HepG2 (cell line): ENCODE data around the gene CDK18. TPM values are rescaled to one million over a fixed set of nuclear protein-coding genes. Genes with fewer than 3 reads are reported as not detected.

Source experiments
- ATAC-seq: fragments of 200-7000 bp; cut with Tn5 transposase; 3 replicates; pipeline ENCODE4 v1.9.1; 2020; ENCODE audit warnings: mild to moderate bottlenecking, moderate library complexity
- BruUV-seq: library from RNA; stranded (reverse); fragments of 400-500 nt; replicated peaks from 2 replicates; lab custom pipeline; 2021; lab: Mats Ljungman, UMichigan
- CTCF ChIA-PET: fragments of 300-600 bp; formaldehyde crosslinking; extraction: SDS; loops from one replicate; lab custom pipeline; 2021; ENCODE audit warnings: low total read pairs, inconsistent platforms, low intra/inter-chr PET ratio; lab: Yijun Ruan, JAX
- POLR2A ChIA-PET: fragments of 350-600 bp; sonication (Branson Sonifier 250); formaldehyde crosslinking; loops from one replicate; lab custom pipeline; 2020; ENCODE audit warnings: antibody characterized with exemption, inconsistent platforms; lab: Yijun Ruan, JAX
- DNase-seq: peaks from one replicate; pipeline ENCODE4 v3.0.0-alpha.2; 2015; ENCODE audit warnings: low spot score
- FAIRE-seq: peaks from 3 replicates; lab custom pipeline; 2011; peaks lifted over from hg19 to GRCh38; lab: Jason Lieb, UNC
- H2AFZ ChIP-seq: one replicate; pipeline ENCODE4 v1.6.1; 2011; ENCODE audit warnings: low read length, inconsistent platforms
- H3K27ac ChIP-seq: fragments of 300-600 bp; 3 replicates; pipeline ENCODE4 v1.8.0; 2011; ENCODE audit warnings: mixed run types, mild to moderate bottlenecking, mixed read lengths, low read length, inconsistent platforms; ENCODE audit not compliant: insufficient read depth; ENCODE audit errors: extremely low read length
- H3K27me3 ChIP-seq, 2 experiments: fragments of 200-600 bp in 1 of 2; 2 replicates in 1 of 2; 3 replicates in 1 of 2; pipeline versions ENCODE4 v1.6.0 to v1.8.0; 2011; ENCODE audit warnings: low read length in 2 of 2, mild to moderate bottlenecking in 2 of 2, moderate library complexity in 2 of 2, inconsistent platforms in 1 of 2; ENCODE audit not compliant: insufficient read depth in 2 of 2, control insufficient read depth in 1 of 2
- H3K36me3 ChIP-seq, 2 experiments: fragments of 200-600 bp in 1 of 2; replicated peaks in 1 of 2; 2 replicates in 1 of 2; 3 replicates in 1 of 2; pipeline versions ENCODE4 v1.5.1 to v1.8.0; 2011; ENCODE audit warnings: low read length in 2 of 2, inconsistent platforms in 1 of 2; ENCODE audit not compliant: insufficient read depth in 2 of 2, control insufficient read depth in 1 of 2
- H3K4me1 ChIP-seq: 2 replicates; pipeline ENCODE4 v1.5.1; 2012; ENCODE audit warnings: low read length, inconsistent platforms; ENCODE audit not compliant: insufficient read depth
- H3K4me2 ChIP-seq: 2 replicates; pipeline ENCODE4 v1.6.0; 2011; ENCODE audit warnings: low read depth, low read length, inconsistent platforms
- H3K4me3 ChIP-seq, 3 experiments: fragments of 200-600 bp in 1 of 3; sonication (generic), shearing (Covaris generic) in 1 of 3; replicated peaks in 1 of 3; 2 replicates each; pipeline ENCODE4 v1.5.1; 2011 to 2016; ENCODE audit warnings: low read length in 3 of 3, inconsistent platforms in 2 of 3, low read depth in 2 of 3, mild to moderate bottlenecking in 2 of 3, control low read depth in 1 of 3, mixed read lengths in 1 of 3; ENCODE audit not compliant: insufficient read depth in 1 of 3
- H3K79me2 ChIP-seq: one replicate; pipeline ENCODE4 v1.6.1; 2011; ENCODE audit warnings: low read length, inconsistent platforms; ENCODE audit not compliant: insufficient read depth
- H3K9ac ChIP-seq: 2 replicates; pipeline ENCODE4 v1.6.0; 2011; ENCODE audit warnings: mild to moderate bottlenecking, low read depth, low read length, inconsistent platforms; ENCODE audit not compliant: insufficient read depth
- H3K9me3 ChIP-seq: 2 replicates; pipeline ENCODE4 v1.5.1; 2012; ENCODE audit warnings: mild to moderate bottlenecking, low read length
- H4K20me1 ChIP-seq: 2 replicates; pipeline ENCODE4 v1.6.0; 2011; ENCODE audit warnings: inconsistent platforms, mild to moderate bottlenecking, low read length, moderate library complexity; ENCODE audit not compliant: insufficient read depth
- BRD4 ChIP-seq: sonication (generic); formaldehyde crosslinking; IDR thresholded peaks from 2 replicates; pipeline ENCODE4 v1.4.0; 2020; ENCODE audit warnings: missing genetic modification reagents
- HNRNPL ChIP-seq: fragments of 200-400 bp; formaldehyde crosslinking; IDR thresholded peaks from 2 replicates; pipeline ENCODE4 v1.6.1; 2017; ENCODE audit warnings: mild to moderate bottlenecking, low read depth, low read length
- MATR3 ChIP-seq: sonication (generic); formaldehyde crosslinking; IDR thresholded peaks from 2 replicates; pipeline ENCODE4 v1.4.0; 2020; ENCODE audit warnings: missing genetic modification reagents
- RFX5 ChIP-seq: IDR thresholded peaks from 2 replicates; pipeline ENCODE4 v1.6.1; 2011; ENCODE audit warnings: low read depth, low read length, improper control_type of control experiment
- SALL1 ChIP-seq: sonication (generic); formaldehyde crosslinking; IDR thresholded peaks from 2 replicates; pipeline ENCODE4 v1.8.0; 2022; ENCODE audit warnings: mild to moderate bottlenecking, missing genetic modification reagents
- SMAD1 ChIP-seq: sonication (generic); formaldehyde crosslinking; IDR thresholded peaks from 2 replicates; pipeline ENCODE4 v1.4.0; 2020; ENCODE audit warnings: missing genetic modification reagents, low read depth, mild to moderate bottlenecking, borderline replicate concordance
- SRY ChIP-seq: sonication (generic); formaldehyde crosslinking; IDR thresholded peaks from 2 replicates; pipeline ENCODE4 v1.8.0; 2022; ENCODE audit warnings: mild to moderate bottlenecking, missing genetic modification reagents
- ZBTB40 ChIP-seq, 2 experiments: fragments of 450-650 bp in 1 of 2; sonication (generic) in 1 of 2; formaldehyde crosslinking in 1 of 2; IDR thresholded peaks; 2 replicates each; pipeline versions ENCODE4 v1.6.1 to v1.8.0; 2016 to 2022; ENCODE audit warnings: antibody characterized with exemption in 1 of 2, mild to moderate bottlenecking in 1 of 2, missing genetic modification reagents in 1 of 2
- ZNF124 ChIP-seq: sonication (generic); formaldehyde crosslinking; IDR thresholded peaks from 2 replicates; pipeline ENCODE4 v1.4.0; 2020; ENCODE audit warnings: missing genetic modification reagents
- ZNF256 ChIP-seq: sonication (generic); formaldehyde crosslinking; conservative IDR thresholded peaks from 2 replicates; pipeline ENCODE4 v1.4.0; 2020; ENCODE audit warnings: missing genetic modification reagents
- ZNF414 ChIP-seq: sonication (generic); formaldehyde crosslinking; IDR thresholded peaks from 2 replicates; pipeline ENCODE4 v1.5.0; 2020; ENCODE audit warnings: missing genetic modification reagents
- ZNF614 ChIP-seq: IDR thresholded peaks from 2 replicates; pipeline ENCODE4 v1.6.1; 2018; ENCODE audit warnings: missing biosample characterization, missing genetic modification reagents, inconsistent platforms, borderline replicate concordance
- WGBS: methylation state at CpG from one replicate; pipeline ENCODE4 v1.1.6; 2017; ENCODE audit warnings: low lambda C conversion rate; 5-methylcytosine and 5-hydroxymethylcytosine counted together
- in situ Hi-C: cut with HindIII; loops from 2 replicates; pipeline ENCODE4 v1.10.0; 2017; ENCODE audit warnings: low pct_unique_long_range_greater_than_20kb; ENCODE audit not compliant: extremely low pct_ligation_motif_present
- intact Hi-C: fragments of 100-400 bp; cut with micrococcal nuclease; formaldehyde crosslinking; loops from one replicate; pipeline ENCODE4 v1.10.0; 2022; ENCODE audit not compliant: unreplicated experiment
- polyA plus RNA-seq, 8 experiments: library from polyadenylated mRNA; depleted of rRNA in 3 of 8; stranded (reverse) in 7 of 8; unstranded in 1 of 8; fragments of >200 nt; fragmentation: Illumina TruSeq in 4 of 8; extraction: Trizol in 4 of 8; gene quantifications; 2 replicates each; pipeline versions ENCODE4 v1.2.1 to v1.2.3, GENCODE V29; 2011 to 2016; ENCODE audit warnings: low read depth in 4 of 8, missing spikeins in 1 of 8, mixed read lengths in 1 of 8; ENCODE audit not compliant: insufficient read depth in 1 of 8
- total RNA-seq, 5 experiments: library from RNA; depleted of rRNA; stranded (reverse); fragments of >200 nt; fragmentation: Illumina TruSeq; extraction: Trizol; gene quantifications; 2 replicates each; pipeline ENCODE4 v1.2.3, GENCODE V29; 2016; ENCODE audit warnings: low read depth in 1 of 5
- TF ChIP-seq, protein P1 (sequence below): sonication (generic); formaldehyde crosslinking; IDR thresholded peaks from 2 replicates; pipeline ENCODE4 v1.8.1; 2023; ENCODE audit warnings: mild to moderate bottlenecking, missing genetic modification reagents, borderline replicate concordance

Gene CDK18
- total and polyA plus RNA-seq, 2 of the 13 experiments (the other 11 are each of a cell fraction or from before 2014, with no cell fraction given): 6.4 to 38.8 TPM

DNA sequence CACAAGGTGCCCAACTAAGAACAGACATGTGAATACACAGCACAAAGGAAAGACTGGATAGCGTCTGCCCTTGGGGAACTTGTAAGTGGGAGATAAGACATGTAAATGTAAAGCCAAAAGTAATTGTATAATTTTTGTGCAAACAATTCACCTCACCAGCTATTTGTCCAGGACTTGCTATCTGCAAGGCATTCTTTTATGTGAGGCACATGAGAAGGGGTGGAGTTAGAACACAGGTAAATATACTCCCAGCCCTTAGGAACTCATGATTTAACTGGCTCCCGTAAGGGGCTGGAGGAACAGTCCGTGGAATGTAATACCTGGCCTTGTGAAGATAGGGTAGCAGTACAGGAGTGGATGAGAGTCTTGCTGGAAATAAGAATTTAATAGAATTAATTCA, 61.3 kb downstream of the CDK18 start:
- intact Hi-C loops (no loop called here), in situ Hi-C loops (no loop called here)
- no peak overlapping the region for H3K4me2 ChIP-seq
- no TSS peak for BruUV-seq
- DNase-seq (no peak), ATAC-seq (no peak), FAIRE-seq (no peak)
- H3K9me3 ChIP-seq: no peaks in the 10 kb centered on the region
- no peak overlapping the region for H3K27ac ChIP-seq
- no peaks in the 10 kb centered on the region for H3K4me1 ChIP-seq
- no peaks in the 10 kb centered on the region for H3K36me3 ChIP-seq
- H3K27me3 ChIP-seq: peaks cover 4 to 43% of the 10 kb centered on the region in 2 experiments
- POLR2A ChIA-PET: no interaction called here
- no peak overlapping the region for H3K4me3 ChIP-seq
- CTCF ChIA-PET: no interaction called here
- H3K79me2 ChIP-seq: no peaks in the 10 kb centered on the region
- H3K9ac ChIP-seq: no peak overlapping the region
- TF ChIP-seq RFX5: no peak
- no peak for TF ChIP-seq ZNF614 (CRISPR knock-in tag)
- no peak for TF ChIP-seq MATR3 (CRISPR knock-in tag)
- TF ChIP-seq SRY: no peak
- no peak for TF ChIP-seq SALL1 (CRISPR knock-in tag)
- no peak for TF ChIP-seq ZBTB40 (IDR thresholded peaks at IDR 0.05)
- no peak for TF ChIP-seq ZBTB40 (CRISPR knock-in tag; IDR thresholded peaks at IDR 0.05)
- no peak for TF ChIP-seq ZNF124 (CRISPR knock-in tag)
- no peak for TF ChIP-seq BRD4 (CRISPR knock-in tag)
- no peak for TF ChIP-seq SMAD1 (CRISPR knock-in tag)
- TF ChIP-seq HNRNPL: no peak
- no peak for TF ChIP-seq ZNF256
- TF ChIP-seq ZNF414 (CRISPR knock-in tag): no peak
- TF ChIP-seq, protein P1, sequence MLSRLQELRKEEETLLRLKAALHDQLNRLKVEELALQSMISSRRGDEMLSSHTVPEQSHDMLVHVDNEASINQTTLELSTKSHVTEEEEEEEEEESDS (CRISPR knock-in tag): no peak
- WGBS: 3% methylated on average over 3 of the region's 3 CpGs
- H2AFZ ChIP-seq: no peak overlapping the region
- H4K20me1 ChIP-seq: peaks cover 4% of the 10 kb centered on the region; the same call in 1 of the 2 replicates
